ENCODE data around the gene APOD.

DNA sequence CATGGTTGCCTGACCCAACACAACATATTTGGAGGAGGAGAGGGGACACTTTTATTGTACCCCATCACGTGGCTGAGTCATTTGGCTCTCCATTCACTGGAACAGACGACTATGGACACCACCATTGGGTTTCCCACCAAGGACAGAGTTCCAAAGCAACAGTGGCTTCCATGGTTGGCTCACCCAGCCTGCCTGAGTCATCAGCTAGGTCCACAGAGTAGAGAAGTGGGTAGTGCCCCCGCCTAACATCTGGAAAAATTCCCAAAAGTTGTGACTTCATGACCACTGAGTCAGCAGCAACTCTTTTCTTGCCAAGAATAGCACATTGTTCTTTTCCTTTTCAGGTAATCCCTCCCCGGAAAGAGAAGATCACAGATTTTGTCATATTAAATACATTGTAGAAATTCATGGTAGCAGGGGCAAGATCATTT lies 37.6 kb downstream of the APOD start:
- TF ChIP-seq POLR2AphosphoS5 (IDR thresholded peaks at IDR 0.05), result no peak
- TF ChIP-seq, protein P1, sequence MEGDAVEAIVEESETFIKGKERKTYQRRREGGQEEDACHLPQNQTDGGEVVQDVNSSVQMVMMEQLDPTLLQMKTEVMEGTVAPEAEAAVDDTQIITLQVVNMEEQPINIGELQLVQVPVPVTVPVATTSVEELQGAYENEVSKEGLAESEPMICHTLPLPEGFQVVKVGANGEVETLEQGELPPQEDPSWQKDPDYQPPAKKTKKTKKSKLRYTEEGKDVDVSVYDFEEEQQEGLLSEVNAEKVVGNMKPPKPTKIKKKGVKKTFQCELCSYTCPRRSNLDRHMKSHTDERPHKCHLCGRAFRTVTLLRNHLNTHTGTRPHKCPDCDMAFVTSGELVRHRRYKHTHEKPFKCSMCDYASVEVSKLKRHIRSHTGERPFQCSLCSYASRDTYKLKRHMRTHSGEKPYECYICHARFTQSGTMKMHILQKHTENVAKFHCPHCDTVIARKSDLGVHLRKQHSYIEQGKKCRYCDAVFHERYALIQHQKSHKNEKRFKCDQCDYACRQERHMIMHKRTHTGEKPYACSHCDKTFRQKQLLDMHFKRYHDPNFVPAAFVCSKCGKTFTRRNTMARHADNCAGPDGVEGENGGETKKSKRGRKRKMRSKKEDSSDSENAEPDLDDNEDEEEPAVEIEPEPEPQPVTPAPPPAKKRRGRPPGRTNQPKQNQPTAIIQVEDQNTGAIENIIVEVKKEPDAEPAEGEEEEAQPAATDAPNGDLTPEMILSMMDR (IDR thresholded peaks at IDR 0.05), result no peak
- TF ChIP-seq POLR2A (IDR thresholded peaks at IDR 0.05), result no peak
- TF ChIP-seq EP300 (IDR thresholded peaks at IDR 0.05), result no peak

Measured in suprapubic skin (tissue), 4 donors.